Gastroesophageal sphincter (tissue), 4 donors: ENCODE measurements around the gene WFDC12. TPM values are rescaled to one million over a fixed set of nuclear protein-coding genes. Genes with fewer than 3 reads are reported as not detected.
"Not testable (repeated sequence)": the region's sequence is repeated elsewhere in the genome, so short reads cannot be mapped to it uniquely, and the experiment has no call there.

Experiments used
- ATAC-seq: fragments of 150-250 bp; one replicate; pipeline ENCODE4 v1.9.1; 2016; ENCODE audit warnings: mild to moderate bottlenecking, moderate library complexity
- H3K27ac ChIP-seq, 4 donors: fragments of 200-600 bp; sonication (generic) in 3 of 4; 1 replicate in 3 of 4; 2 replicates in 1 of 4; pipeline ENCODE4 v1.5.1; 2016 to 2019
- H3K27me3 ChIP-seq: fragments of 200-600 bp; sonication (generic); one replicate; pipeline ENCODE4 v1.5.1; 2019
- H3K36me3 ChIP-seq, 2 donors: fragments of 200-600 bp; sonication (generic); one replicate each; pipeline ENCODE4 v1.5.1; 2019; ENCODE audit warnings: control low read depth in 1 of 2
- H3K4me1 ChIP-seq, 3 donors: fragments of 200-600 bp; sonication (generic); 1 replicate in 2 of 3; 2 replicates in 1 of 3; pipeline ENCODE4 v1.5.1; 2016 to 2019; ENCODE audit warnings: control low read depth in 2 of 3
- H3K4me3 ChIP-seq, 2 donors: fragments of 200-600 bp; sonication (generic); one replicate each; pipeline ENCODE4 v1.5.1; 2019; ENCODE audit warnings: mild to moderate bottlenecking in 1 of 2, moderate library complexity in 1 of 2
- H3K9me3 ChIP-seq, 3 donors: fragments of 200-600 bp; sonication (generic); one replicate each; pipeline ENCODE4 v1.5.1; 2017 to 2019; ENCODE audit warnings: control low read depth in 2 of 3
- CTCF ChIP-seq, 4 experiments: fragments of 200-600 bp in 2 of 4; fragments of 450-650 bp in 2 of 4; sonication (generic) in 1 of 4; IDR thresholded peaks; one replicate each; pipeline ENCODE4 v1.5.1; 2017 to 2019; ENCODE audit warnings: antibody characterized with exemption in 4 of 4, mild to moderate bottlenecking in 2 of 4, moderate library complexity in 2 of 4
- EP300 ChIP-seq: sonication (generic); formaldehyde crosslinking; IDR thresholded peaks from one replicate; pipeline ENCODE4 v1.6.1; 2017; ENCODE audit warnings: antibody characterized with exemption, mild to moderate bottlenecking
- POLR2A ChIP-seq, 2 donors: fragments of 450-650 bp; IDR thresholded peaks; one replicate each; pipeline ENCODE4 v1.6.1; 2017; ENCODE audit warnings: antibody characterized with exemption in 2 of 2, mild to moderate bottlenecking in 2 of 2, moderate library complexity in 1 of 2
- POLR2AphosphoS5 ChIP-seq: sonication (generic); formaldehyde crosslinking; IDR thresholded peaks from one replicate; pipeline ENCODE4 v1.6.1; 2017; ENCODE audit warnings: antibody characterized with exemption
- WGBS, 2 donors: methylation state at CpG; one replicate each; pipeline ENCODE4 v1.1.5; 2018; ENCODE audit warnings: low coverage in 1 of 2; 5-methylcytosine and 5-hydroxymethylcytosine counted together
- total RNA-seq, 4 donors: library from RNA; depleted of rRNA; stranded (reverse); fragments of >200 nt; gene quantifications; one replicate each; pipeline ENCODE4 v1.1.0, GENCODE V29; 2016

WFDC12 gene
- total RNA-seq, 4 donors from 2014 or later: not detected

GRCh38 chr20:45156713-45157112, 32.4 kb upstream of the WFDC12 start:
- no peaks in the 10 kb centered on the region for H3K36me3 ChIP-seq
- peaks cover 0 to 32% (median 0%) of the 10 kb centered on the region in 3 donors for H3K9me3 ChIP-seq
- H3K4me3 ChIP-seq: no peak overlapping the region
- no peak overlapping the region for H3K27ac ChIP-seq
- H3K27me3 ChIP-seq: peaks cover 16% of the 10 kb centered on the region
- 29 to 41% methylated on average over 1 to 2 of the region's 2 CpGs for WGBS, 2 donors
- H3K4me1 ChIP-seq: no peaks in the 10 kb centered on the region
- no peak for TF ChIP-seq EP300
- TF ChIP-seq POLR2A (IDR thresholded peaks at IDR 0.05): no peak
- TF ChIP-seq POLR2AphosphoS5: no peak
- no peak for TF ChIP-seq CTCF (IDR thresholded peaks at IDR 0.05)
- no peak for ATAC-seq

- not testable (repeated sequence) for H3K4me3 ChIP-seq, H3K27ac ChIP-seq, H3K4me1 ChIP-seq, H3K36me3 ChIP-seq, ATAC-seq
- peaks cover 0 to 21% (median 0%) of the 10 kb centered on the region in 3 donors for H3K9me3 ChIP-seq
- 90 to 100% methylated on average over 1 of the region's 1 CpG for WGBS, 2 donors
- H3K27me3 ChIP-seq: peaks cover 17% of the 10 kb centered on the region
These were observed 30.5 kb upstream of the WFDC12 start for GRCh38 chr20:45154794-45155193.

GRCh38 chr20:45154183-45154582, 29.9 kb upstream of the WFDC12 start:
- TF ChIP-seq POLR2AphosphoS5: no peak
- no peak for TF ChIP-seq CTCF (IDR thresholded peaks at IDR 0.05)
- no peak for TF ChIP-seq POLR2A (IDR thresholded peaks at IDR 0.05)
- no peak for TF ChIP-seq EP300
- Histone ChIP-seq H3K36me3 (no peaks in the 10 kb centered on the region), H3K4me1 (no peaks in the 10 kb centered on the region), H3K27me3 (peaks cover 22% of the 10 kb centered on the region), H3K27ac (no peak overlapping the region), H3K9me3 (peaks cover 0 to 17% (median 0%) of the 10 kb centered on the region in 3 donors), H3K4me3 (no peak overlapping the region)
- ATAC-seq: no peak
- 42 to 100% methylated on average over 1 to 3 of the region's 3 CpGs for WGBS, 2 donors

GRCh38 chr20:45153752-45154151, 29.5 kb upstream of the WFDC12 start:
- Histone ChIP-seq H3K9me3 (peaks cover 0 to 12% (median 0%) of the 10 kb centered on the region in 3 donors), H3K4me3 (no peak overlapping the region), H3K36me3 (no peaks in the 10 kb centered on the region), H3K27ac (no peak overlapping the region), H3K27me3 (peaks cover 25% of the 10 kb centered on the region), H3K4me1 (no peaks in the 10 kb centered on the region)
- TF ChIP-seq CTCF (IDR thresholded peaks at IDR 0.05): no peak
- WGBS, 2 donors: no CpG with 5 or more reads among the region's 1 CpG
- ATAC-seq: no peak

GRCh38 chr20:45153147-45153546, 28.9 kb upstream of the WFDC12 start:
- H3K9me3 ChIP-seq: peaks cover 0 to 10% (median 0%) of the 10 kb centered on the region in 3 donors
- no peak for ATAC-seq
- TF ChIP-seq POLR2AphosphoS5 (no peak), POLR2A (IDR thresholded peaks at IDR 0.05) (no peak)
- H3K4me3 ChIP-seq: no peak overlapping the region
- peaks cover 30% of the 10 kb centered on the region for H3K27me3 ChIP-seq
- WGBS, 2 donors: 83% methylated on average over 2 of the region's 3 CpGs; no CpG with 5 or more reads in 1 of the 2 donors
- H3K36me3 ChIP-seq: no peaks in the 10 kb centered on the region
- H3K4me1 ChIP-seq: no peaks in the 10 kb centered on the region
- no peak overlapping the region for H3K27ac ChIP-seq

GRCh38 chr20:45152405-45152804, 28.1 kb upstream of the WFDC12 start:
- Histone ChIP-seq H3K9me3 (peaks cover 0 to 10% (median 0%) of the 10 kb centered on the region in 3 donors), H3K4me1 (no peaks in the 10 kb centered on the region), H3K27ac (no peak overlapping the region), H3K4me3 (no peak overlapping the region), H3K27me3 (peaks cover 30% of the 10 kb centered on the region), H3K36me3 (no peaks in the 10 kb centered on the region)
- 46 to 51% methylated on average over 2 of the region's 2 CpGs for WGBS, 2 donors
- ATAC-seq: no peak
- TF ChIP-seq POLR2AphosphoS5 (no peak), POLR2A (IDR thresholded peaks at IDR 0.05) (no peak), EP300 (no peak), CTCF (IDR thresholded peaks at IDR 0.05) (no peak)
